ENCODE data around the gene USP32.

Gene USP32

DNA sequence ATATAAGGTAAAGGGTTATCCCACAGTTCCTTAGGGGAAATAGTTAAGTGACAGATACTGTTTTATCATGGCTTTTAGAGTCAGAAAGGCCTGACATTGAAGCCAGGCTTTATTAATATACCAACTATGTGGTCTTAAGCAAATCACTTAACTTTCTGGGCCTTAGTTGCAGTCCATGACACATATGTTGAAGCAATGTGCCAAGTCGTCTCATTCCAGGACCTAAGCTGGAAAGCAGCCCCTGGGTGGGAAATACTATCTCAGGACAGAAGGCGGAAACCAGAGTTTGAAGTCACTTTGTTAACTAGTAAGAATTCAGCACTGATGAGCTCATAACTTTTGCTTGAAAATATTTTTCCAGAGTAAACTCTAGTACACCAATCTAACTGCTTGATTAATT lies 80.0 kb downstream of the USP32 start:
- TF ChIP-seq CTCF (IDR thresholded peaks at IDR 0.05; ENCODE audit: low read depth, low read length, missing control alignments): no peak
- no peak for DNase-seq (ENCODE audit: extremely low read depth, low read depth)
- H3K4me3 ChIP-seq (replicated peaks; ENCODE audit: low read depth, low read length): no peak overlapping the region

- no peak for DNase-seq (ENCODE audit: extremely low read depth, low read depth)
- TF ChIP-seq CTCF (IDR thresholded peaks at IDR 0.05; ENCODE audit: low read depth, low read length, missing control alignments): no peak
- H3K4me3 ChIP-seq (replicated peaks; ENCODE audit: low read depth, low read length): no peak overlapping the region
Observed at GRCh38 chr17:60311186-60311585, 80.7 kb downstream of the USP32 start.

DNA sequence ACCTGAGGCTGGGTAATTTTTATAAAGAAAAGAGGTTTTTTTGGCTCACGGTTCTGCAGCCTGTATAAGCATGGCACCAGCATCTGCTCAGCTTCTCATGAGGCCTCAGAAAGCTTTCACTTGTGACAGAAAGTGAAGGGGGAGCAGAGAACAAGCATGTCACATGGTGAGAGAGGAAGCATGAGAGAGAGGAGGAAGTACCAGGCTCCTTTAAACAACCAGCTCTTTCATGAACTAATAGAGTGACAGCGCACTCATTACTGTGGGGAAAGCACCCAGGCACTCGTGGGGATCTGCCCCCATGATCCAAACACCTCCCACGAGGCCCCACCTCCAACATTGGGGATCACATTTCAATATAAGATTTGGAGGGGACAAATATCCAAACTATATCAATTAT lies 86.8 kb downstream of the USP32 start:
- DNase-seq (ENCODE audit: extremely low read depth, low read depth): no peak
- no peak overlapping the region for H3K4me3 ChIP-seq (replicated peaks; ENCODE audit: low read depth, low read length)
- TF ChIP-seq CTCF (IDR thresholded peaks at IDR 0.05; ENCODE audit: low read depth, low read length, missing control alignments): no peak

GRCh38 chr17:60304502-60304901 lies 87.4 kb downstream of the USP32 start:
- H3K4me3 ChIP-seq (replicated peaks; ENCODE audit: low read depth, low read length): no peak overlapping the region
- no peak for DNase-seq (ENCODE audit: extremely low read depth, low read depth)
- TF ChIP-seq CTCF (IDR thresholded peaks at IDR 0.05; ENCODE audit: low read depth, low read length, missing control alignments): no peak

- no peak for TF ChIP-seq CTCF (IDR thresholded peaks at IDR 0.05; ENCODE audit: low read depth, low read length, missing control alignments)
- H3K4me3 ChIP-seq (replicated peaks; ENCODE audit: low read depth, low read length): no peak overlapping the region
Observed at GRCh38 chr17:60303406-60304099, 88.4 kb downstream of the USP32 start.

GRCh38 chr17:60301649-60302048 lies 90.3 kb downstream of the USP32 start:
- TF ChIP-seq CTCF (IDR thresholded peaks at IDR 0.05; ENCODE audit: low read depth, low read length, missing control alignments): no peak
- DNase-seq (ENCODE audit: extremely low read depth, low read depth): no peak
- no peak overlapping the region for H3K4me3 ChIP-seq (replicated peaks; ENCODE audit: low read depth, low read length)

More at GRCh38 chr17:60303406-60304099, 88.4 kb downstream of the USP32 start:
- DNase-seq (ENCODE audit: extremely low read depth, low read depth): no peak

GRCh38 chr17:60300949-60301348 lies 91.0 kb downstream of the USP32 start:
- no peak for DNase-seq (ENCODE audit: extremely low read depth, low read depth)
- no peak overlapping the region for H3K4me3 ChIP-seq (replicated peaks; ENCODE audit: low read depth, low read length)
- TF ChIP-seq CTCF (IDR thresholded peaks at IDR 0.05; ENCODE audit: low read depth, low read length, missing control alignments): no peak

Measured in HFF-Myc (cell line).